ENCODE results near the gene SYNDIG1L.

Gene SYNDIG1L

DNA sequence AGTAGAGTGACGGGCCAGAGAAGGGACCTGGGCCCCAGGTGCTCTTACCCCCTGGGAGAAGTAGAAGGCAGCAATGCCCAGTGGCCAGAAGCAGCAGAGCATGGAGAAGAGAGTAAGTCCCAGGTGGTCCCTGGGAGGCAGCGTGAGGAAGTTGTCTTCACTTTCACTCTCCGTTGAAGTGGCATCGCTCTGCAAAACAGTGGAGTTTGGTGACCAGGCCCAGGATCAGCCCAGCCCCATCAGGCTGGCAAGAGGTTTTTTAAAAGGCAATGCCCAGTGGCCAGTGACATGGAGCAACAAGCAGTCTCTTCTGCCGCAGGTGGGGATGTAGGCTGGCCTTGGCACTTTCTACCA lies 18.2 kb downstream of the SYNDIG1L start:
- TF ChIP-seq, protein P1, sequence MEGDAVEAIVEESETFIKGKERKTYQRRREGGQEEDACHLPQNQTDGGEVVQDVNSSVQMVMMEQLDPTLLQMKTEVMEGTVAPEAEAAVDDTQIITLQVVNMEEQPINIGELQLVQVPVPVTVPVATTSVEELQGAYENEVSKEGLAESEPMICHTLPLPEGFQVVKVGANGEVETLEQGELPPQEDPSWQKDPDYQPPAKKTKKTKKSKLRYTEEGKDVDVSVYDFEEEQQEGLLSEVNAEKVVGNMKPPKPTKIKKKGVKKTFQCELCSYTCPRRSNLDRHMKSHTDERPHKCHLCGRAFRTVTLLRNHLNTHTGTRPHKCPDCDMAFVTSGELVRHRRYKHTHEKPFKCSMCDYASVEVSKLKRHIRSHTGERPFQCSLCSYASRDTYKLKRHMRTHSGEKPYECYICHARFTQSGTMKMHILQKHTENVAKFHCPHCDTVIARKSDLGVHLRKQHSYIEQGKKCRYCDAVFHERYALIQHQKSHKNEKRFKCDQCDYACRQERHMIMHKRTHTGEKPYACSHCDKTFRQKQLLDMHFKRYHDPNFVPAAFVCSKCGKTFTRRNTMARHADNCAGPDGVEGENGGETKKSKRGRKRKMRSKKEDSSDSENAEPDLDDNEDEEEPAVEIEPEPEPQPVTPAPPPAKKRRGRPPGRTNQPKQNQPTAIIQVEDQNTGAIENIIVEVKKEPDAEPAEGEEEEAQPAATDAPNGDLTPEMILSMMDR (IDR thresholded peaks at IDR 0.05; ENCODE audit: control insufficient read depth, insufficient read depth, low read depth, low read length, missing control alignments), result no peak
- H3K4me3 ChIP-seq (ENCODE audit: control insufficient read depth, low read depth, low read length), result no peak overlapping the region
- DNase-seq (ENCODE audit: low read depth), result no peak

DNA sequence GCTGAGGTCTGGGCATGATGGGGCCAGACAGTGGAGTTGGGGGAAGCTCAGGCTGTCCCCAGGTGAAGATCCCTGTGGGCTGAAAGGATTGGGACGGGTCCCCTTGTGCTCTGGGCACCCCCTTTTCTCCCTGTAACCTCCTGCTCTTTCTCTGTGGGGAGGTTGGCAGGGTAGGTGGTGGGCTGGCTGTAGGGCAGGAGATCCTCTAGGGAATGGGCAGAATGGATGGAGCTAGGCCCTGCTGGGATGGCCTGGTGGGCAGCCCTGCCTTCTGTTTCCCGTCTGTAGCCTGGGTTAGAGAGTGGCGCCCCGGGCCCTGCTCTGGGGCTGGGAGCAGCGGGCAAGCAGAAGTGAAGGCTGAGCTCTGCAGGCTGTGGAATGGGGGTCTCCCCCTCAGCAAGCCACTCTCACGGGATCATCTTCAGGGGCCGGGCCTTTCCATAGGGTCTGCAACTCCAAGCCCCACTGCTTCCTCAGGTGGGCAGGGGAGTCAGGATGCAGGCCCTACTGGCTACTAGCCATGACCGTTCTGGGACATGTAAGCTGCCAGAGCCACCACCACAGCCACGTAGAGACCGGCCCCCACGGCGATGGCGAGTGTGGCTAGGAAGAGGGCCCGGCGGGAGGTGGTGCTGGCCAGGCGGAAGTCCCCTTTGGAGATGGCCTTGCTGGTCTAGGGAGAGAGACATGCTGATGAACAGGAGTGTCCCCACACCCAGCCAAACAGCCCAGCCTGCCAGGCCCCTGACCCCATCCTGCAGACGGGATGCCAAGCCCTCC lies 18.8 kb downstream of the SYNDIG1L start:
- DNase-seq (ENCODE audit: low read depth), result no peak
- no peak overlapping the region for H3K4me3 ChIP-seq (ENCODE audit: control insufficient read depth, low read depth, low read length)
- TF ChIP-seq, protein P1 (IDR thresholded peaks at IDR 0.05; ENCODE audit: control insufficient read depth, insufficient read depth, low read depth, low read length, missing control alignments), result no peak

DNA sequence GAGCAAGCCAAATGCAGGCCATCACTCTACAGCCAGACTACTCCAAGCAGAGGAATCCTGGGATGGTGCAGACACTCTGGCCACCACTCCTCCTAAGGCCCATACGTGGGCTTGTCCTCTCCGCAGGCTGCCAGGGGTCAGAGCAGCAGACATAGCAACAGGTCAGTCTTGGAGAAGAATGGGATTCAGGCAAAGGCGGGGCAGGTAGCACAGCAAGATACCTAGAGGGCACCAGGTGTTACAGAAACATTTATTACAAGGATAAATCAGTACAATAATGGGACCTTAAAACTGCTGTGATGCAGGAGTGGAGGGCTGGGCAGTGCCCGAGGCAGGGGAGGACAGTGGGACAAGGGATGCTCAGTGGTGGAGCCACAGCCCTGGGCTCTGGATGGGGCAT lies 20.3 kb downstream of the SYNDIG1L start:
- DNase-seq (ENCODE audit: low read depth), result no peak
- H3K4me3 ChIP-seq (ENCODE audit: control insufficient read depth, low read depth, low read length), result no peak overlapping the region
- TF ChIP-seq, protein P1 (IDR thresholded peaks at IDR 0.05; ENCODE audit: control insufficient read depth, insufficient read depth, low read depth, low read length, missing control alignments), result no peak

DNA sequence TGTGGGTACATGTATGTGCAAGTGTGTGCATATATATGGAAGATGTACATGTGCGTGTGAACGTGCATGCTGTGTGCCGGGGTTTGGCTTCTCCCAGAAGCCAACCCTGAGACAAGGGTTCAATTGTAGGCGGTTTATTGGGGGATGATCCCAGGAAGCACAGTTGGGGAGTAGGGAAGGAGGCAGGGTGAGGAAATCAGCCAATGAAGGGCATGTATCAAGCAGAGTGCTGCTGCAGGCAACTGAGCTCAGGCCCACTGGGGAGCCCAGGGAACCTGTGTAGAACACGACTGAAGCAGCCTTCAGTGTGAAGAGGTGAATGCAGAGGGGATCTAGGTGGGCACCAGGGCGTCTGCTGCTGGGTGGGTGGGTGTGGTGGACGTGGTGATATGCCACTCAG lies 21.6 kb downstream of the SYNDIG1L start:
- H3K4me3 ChIP-seq (ENCODE audit: control insufficient read depth, low read depth, low read length), result no peak overlapping the region
- TF ChIP-seq, protein P1 (IDR thresholded peaks at IDR 0.05; ENCODE audit: control insufficient read depth, insufficient read depth, low read depth, low read length, missing control alignments), result no peak
- DNase-seq (ENCODE audit: low read depth), result no peak

DNA sequence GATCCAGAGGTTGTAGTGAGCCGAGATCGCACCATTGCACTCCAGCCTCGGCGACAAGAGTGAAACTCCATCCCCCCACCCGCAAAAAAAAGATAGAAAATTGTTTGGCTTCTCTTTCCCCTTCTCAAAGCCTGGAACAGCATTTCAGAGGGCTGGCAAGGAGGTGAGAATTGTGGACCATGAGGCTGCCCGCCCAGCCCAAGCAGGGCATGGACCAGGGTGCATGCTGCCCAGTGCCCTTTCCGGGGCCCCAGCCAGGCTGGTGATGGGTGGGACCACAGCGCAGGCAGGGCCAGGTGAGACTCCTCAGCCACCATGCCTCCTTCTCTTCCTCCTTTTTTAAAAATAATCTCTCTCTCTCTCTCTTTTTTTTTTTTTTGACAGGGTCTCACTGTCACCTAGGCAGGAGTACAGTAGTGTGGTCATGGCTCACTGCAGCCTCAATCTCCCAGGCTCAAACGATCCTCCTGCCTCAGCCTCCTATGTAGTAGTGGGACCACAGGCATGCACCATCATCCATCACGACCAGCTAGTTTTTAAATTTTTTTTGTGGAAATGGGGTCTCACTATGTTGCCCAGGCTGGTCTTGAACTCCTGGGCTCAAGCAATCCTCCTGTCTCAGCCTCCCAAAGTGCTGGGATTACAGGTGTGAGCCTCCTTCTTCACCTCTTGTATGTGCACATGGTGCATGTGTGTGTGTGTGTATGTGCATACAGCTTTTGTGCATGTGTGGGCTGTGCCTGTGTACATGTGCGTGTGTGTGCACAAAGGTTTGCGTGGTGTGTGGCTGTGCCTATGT lies 22.2 kb downstream of the SYNDIG1L start:
- TF ChIP-seq, protein P1 (IDR thresholded peaks at IDR 0.05; ENCODE audit: control insufficient read depth, insufficient read depth, low read depth, low read length, missing control alignments), result no peak
- no peak overlapping the region for H3K4me3 ChIP-seq (ENCODE audit: control insufficient read depth, low read depth, low read length)
- no peak for DNase-seq (ENCODE audit: low read depth)

DNA sequence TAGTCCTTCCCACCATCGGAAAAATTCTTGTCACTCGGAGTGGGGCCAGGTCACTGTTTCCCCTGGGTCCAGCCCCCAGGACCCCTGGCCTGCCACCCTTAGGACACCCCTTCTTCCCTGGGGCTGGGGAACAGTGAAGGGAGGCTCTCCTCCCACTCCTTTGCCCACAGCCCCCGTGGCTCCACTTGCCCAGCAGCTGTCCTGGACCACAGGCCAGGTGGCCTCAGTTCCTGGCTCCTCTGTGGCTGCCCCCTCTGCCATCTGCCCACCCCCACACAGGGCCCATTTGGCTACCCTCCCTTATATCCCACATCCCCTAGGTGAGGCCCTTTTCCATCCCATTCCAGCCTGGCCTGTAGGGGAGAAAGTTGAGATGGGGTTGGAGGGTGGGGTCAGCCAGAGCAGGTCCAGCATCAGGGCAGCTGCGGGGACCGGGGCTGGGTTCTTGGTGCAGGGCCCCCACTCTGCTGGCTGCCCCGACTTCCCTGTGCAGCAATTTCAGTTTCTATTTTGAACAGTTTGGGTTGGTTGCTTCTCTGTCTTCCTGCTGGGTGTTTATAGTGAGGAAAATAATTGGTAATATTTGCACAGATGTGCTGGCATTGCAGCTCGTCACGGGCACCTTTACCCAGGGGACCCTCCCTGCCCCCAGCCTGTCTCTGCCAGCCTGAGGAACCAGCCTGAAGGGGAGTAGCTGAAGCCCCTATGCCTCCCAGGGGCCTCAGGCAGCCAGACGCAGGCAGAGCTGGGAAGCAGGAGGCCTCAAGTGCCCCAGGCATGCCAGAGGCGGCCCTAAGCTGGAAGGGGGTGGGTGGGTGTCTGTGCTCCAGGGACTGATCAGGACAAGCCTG lies 23.4 kb downstream of the SYNDIG1L start:
- H3K4me3 ChIP-seq (ENCODE audit: control insufficient read depth, low read depth, low read length), result no peak overlapping the region
- TF ChIP-seq, protein P1 (IDR thresholded peaks at IDR 0.05; ENCODE audit: control insufficient read depth, insufficient read depth, low read depth, low read length, missing control alignments), result no peak
- DNase-seq (ENCODE audit: low read depth), result no peak
